Psoas muscle (tissue), 8 donors: ENCODE data around the gene PPP2R1B. TPM values are rescaled to one million over a fixed set of nuclear protein-coding genes. Genes with fewer than 3 reads are reported as not detected.

Experiments used
- ATAC-seq, 4 donors: fragments of 200-7000 bp; cut with Tn5 transposase; one replicate each; pipeline ENCODE4 v1.9.1; 2020; ENCODE audit warnings: moderate library complexity in 3 of 4, mild to moderate bottlenecking in 2 of 4
- DNase-seq, 2 donors: peaks; one replicate each; pipeline ENCODE4 v3.0.0-alpha.2; 2020
- H3K27ac ChIP-seq: fragments of 200-600 bp; one replicate; pipeline ENCODE4 v1.8.0; 2022
- H3K27me3 ChIP-seq, 3 donors: fragments of 200-600 bp in 1 of 3; one replicate each; pipeline versions ENCODE4 v1.6.1 to v1.8.0; 2013 to 2022; ENCODE audit warnings: low read length in 2 of 3, mild to moderate bottlenecking in 2 of 3, moderate library complexity in 1 of 3; ENCODE audit not compliant: insufficient read depth in 3 of 3
- H3K36me3 ChIP-seq, 2 donors: fragments of 200-600 bp in 1 of 2; one replicate each; pipeline versions ENCODE4 v1.6.1 to v1.8.0; 2013 to 2022; ENCODE audit warnings: low read depth in 1 of 2, mild to moderate bottlenecking in 1 of 2, moderate library complexity in 1 of 2; ENCODE audit not compliant: insufficient read depth in 1 of 2
- H3K4me1 ChIP-seq: fragments of 200-600 bp; one replicate; pipeline ENCODE4 v1.8.0; 2022
- H3K4me3 ChIP-seq: fragments of 200-600 bp; one replicate; pipeline ENCODE4 v1.8.0; 2022; ENCODE audit warnings: mild to moderate bottlenecking
- H3K9me3 ChIP-seq: fragments of 200-600 bp; one replicate; pipeline ENCODE4 v1.8.0; 2022
- CTCF ChIP-seq: fragments of 200-600 bp; IDR thresholded peaks from one replicate; pipeline ENCODE4 v1.8.0; 2022; ENCODE audit warnings: antibody characterized with exemption
- WGBS, 3 donors: extraction: QIAGEN DNeasy Blood & Tissue Kit; methylation state at CpG; one replicate each; pipeline versions ENCODE4 v1.1.6 to v1.1.7; 2013; 5-methylcytosine and 5-hydroxymethylcytosine counted together
- intact Hi-C, 2 donors: fragments of 100-400 bp; cut with DNase I; formaldehyde crosslinking; loops; one replicate each; pipeline versions ENCODE4 v1.11.0 to v1.14.2; 2022
- polyA plus RNA-seq, 3 donors: library from polyadenylated mRNA; stranded (reverse); fragments of 200-250 nt; gene quantifications; one replicate each; pipeline ENCODE4 v1.2.3, GENCODE V29; 2013
- total RNA-seq, 4 donors: library from RNA; stranded (reverse); fragmentation: NEBNext Ultra II Directional in 2 of 4; extraction: Animal tissue kit (Norgen Biotek cat#: 25700) in 2 of 4; gene quantifications; one replicate each; pipeline versions ENCODE4 v1.2.1 to v1.2.4, GENCODE V29; 2021 to 2023
- donor health status: healthy with polysubstance abuse.
- donor health status: DM: no; HTN: no; CAD: no; lungs with moderate emphysema.
- donor health status: Bipolar disorder and iron deficiency.
- donor health status: healthy.
- donor health status: DM: yes; HTN: yes; CAD: no.
- donor health status: DM: no; HTN: no; CAD: no.
- donor health status: DM: no; HTN: no; CAD: no.
- donor health status: DM: yes; HTN: yes; CAD: no.

PPP2R1B gene
- total and polyA plus RNA-seq, 7 donors = 6.6 to 18.8 (median 10.7) TPM

DNA sequence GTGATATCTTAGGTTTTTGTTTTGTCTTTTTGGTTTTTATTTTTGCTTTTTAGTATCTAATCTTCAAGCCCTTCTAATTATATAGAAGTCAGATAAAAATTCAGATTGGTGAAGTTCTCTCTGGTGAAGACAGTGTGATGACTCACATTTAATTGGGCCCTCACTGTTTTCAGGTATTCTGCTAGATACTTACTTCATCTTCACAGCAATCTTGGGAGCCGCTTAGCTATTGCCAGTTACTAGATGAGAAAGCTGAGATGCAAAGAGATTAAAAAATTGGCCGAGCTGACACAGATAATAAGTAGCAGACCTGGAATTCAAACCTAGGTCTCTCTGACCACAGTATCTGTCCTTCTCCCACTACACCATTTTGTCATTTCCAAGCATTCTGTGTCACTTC lies 75.0 kb downstream of the PPP2R1B start:
- 63 to 94% (median 81%) methylated on average over 2 of the region's 2 CpGs for WGBS, 3 donors
- peaks cover 21% of the 10 kb centered on the region for H3K4me1 ChIP-seq
- peaks cover 3 to 19% of the 10 kb centered on the region in 2 donors for H3K36me3 ChIP-seq
- ATAC-seq (no peak), DNase-seq (no peak)
- no peaks in the 10 kb centered on the region for H3K27me3 ChIP-seq
- H3K27ac ChIP-seq = no peak overlapping the region
- intact Hi-C loops = loop anchor here in 1 of 2 donors (10.0 kb wide), 1 partner anchor 86 kb away; the partner anchor contains the start of gene SIK2
- no peak overlapping the region for H3K4me3 ChIP-seq
- no peaks in the 10 kb centered on the region for H3K9me3 ChIP-seq
- TF ChIP-seq CTCF = no peak

GRCh38 chr11:111688013-111688412 lies 78.2 kb downstream of the PPP2R1B start:
- TF ChIP-seq CTCF = no peak
- DNase-seq = no peak
- H3K27ac ChIP-seq = no peak overlapping the region
- H3K4me3 ChIP-seq = no peak overlapping the region
- H3K4me1 ChIP-seq = no peaks in the 10 kb centered on the region
- intact Hi-C loops = no loop called here
- H3K36me3 ChIP-seq = peaks cover 3 to 29% of the 10 kb centered on the region in 2 donors
- 86 to 94% (median 87%) methylated on average over 7 of the region's 7 CpGs for WGBS, 3 donors
- no peaks in the 10 kb centered on the region for H3K9me3 ChIP-seq
- no peaks in the 10 kb centered on the region for H3K27me3 ChIP-seq
- ATAC-seq = no peak

- H3K36me3 ChIP-seq = peaks cover 3 to 26% of the 10 kb centered on the region in 2 donors
- no peak overlapping the region for H3K4me3 ChIP-seq
- WGBS, 3 donors = 92 to 98% (median 92%) methylated on average over 2 of the region's 2 CpGs
- H3K27ac ChIP-seq = no peak overlapping the region
- no peaks in the 10 kb centered on the region for H3K27me3 ChIP-seq
- TF ChIP-seq CTCF = no peak
- intact Hi-C loops = no loop called here
- no peak for ATAC-seq
- H3K4me1 ChIP-seq = peaks cover 14% of the 10 kb centered on the region
- no peak for DNase-seq
- H3K9me3 ChIP-seq = no peaks in the 10 kb centered on the region
Observed at GRCh38 chr11:111684251-111684650, 81.9 kb downstream of the PPP2R1B start.

DNA sequence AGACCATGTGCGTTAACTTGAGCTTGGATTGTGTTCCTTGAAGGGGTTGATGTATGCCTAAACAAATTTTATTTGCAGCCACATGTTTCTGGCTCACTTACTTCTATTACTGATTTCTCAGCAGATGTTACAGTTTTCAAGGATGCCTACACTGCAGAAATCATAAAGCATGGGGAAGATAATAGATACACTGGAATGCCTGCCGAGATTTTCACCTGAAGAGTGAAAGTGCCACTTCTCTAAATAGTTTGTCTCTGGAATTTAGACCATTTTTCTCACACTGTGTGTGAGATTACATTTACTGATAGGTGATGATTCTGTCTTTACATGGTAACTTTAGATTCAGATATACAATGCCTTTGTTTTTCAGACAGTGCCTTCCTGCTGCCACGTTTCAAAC lies 82.4 kb downstream of the PPP2R1B start:
- ATAC-seq (no peak), DNase-seq (no peak)
- intact Hi-C loops = no loop called here
- no peak overlapping the region for H3K4me3 ChIP-seq
- H3K27ac ChIP-seq = no peak overlapping the region
- H3K27me3 ChIP-seq = no peaks in the 10 kb centered on the region
- peaks cover 14% of the 10 kb centered on the region for H3K4me1 ChIP-seq
- TF ChIP-seq CTCF = no peak
- 90 to 95% (median 94%) methylated on average over 3 of the region's 3 CpGs for WGBS, 3 donors
- peaks cover 3 to 22% of the 10 kb centered on the region in 2 donors for H3K36me3 ChIP-seq
- no peaks in the 10 kb centered on the region for H3K9me3 ChIP-seq

DNA sequence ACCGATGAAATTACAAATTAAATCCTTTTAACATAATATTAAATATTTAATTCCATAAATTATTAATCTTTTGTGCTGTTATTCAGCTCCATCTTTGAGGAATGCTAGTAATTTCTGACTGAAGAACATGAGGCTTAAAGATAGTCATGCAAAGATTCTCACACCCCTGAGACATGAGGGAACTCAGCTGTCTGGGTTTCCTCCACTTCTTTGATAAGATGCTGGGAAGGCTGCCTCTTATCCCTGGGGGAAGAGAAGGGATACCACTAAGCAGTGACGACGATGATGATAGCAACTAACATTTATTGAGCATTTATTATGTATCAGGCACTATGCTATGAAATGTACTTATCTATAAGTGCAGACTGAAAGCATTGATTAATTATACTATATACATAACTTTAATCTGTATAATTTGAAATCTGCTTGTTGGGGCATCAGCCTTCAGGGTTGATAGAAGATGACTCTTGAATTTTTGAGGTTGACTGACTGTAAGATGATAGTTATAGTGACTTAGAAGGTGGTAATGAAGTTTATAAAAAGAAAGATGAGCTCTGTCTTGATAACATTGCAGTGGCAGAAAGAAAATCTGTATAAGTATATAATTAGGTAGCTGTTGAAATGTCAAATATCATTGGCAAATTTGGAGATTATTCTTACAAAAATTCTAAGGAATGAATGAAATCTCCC lies 85.6 kb downstream of the PPP2R1B start:
- H3K4me1 ChIP-seq = peaks cover 33% of the 10 kb centered on the region
- intact Hi-C loops = no loop called here
- TF ChIP-seq CTCF = no peak
- H3K27me3 ChIP-seq = no peaks in the 10 kb centered on the region
- peak in 2 of 4 donors; percentile 43 to 59 for ATAC-seq
- no peak overlapping the region for H3K4me3 ChIP-seq
- 89 to 94% (median 93%) methylated on average over 3 of the region's 3 CpGs for whole genome bisulfite sequencing, 3 donors
- peaks cover 3 to 13% of the 10 kb centered on the region in 2 donors for H3K36me3 ChIP-seq
- peak overlapping the region; percentile 34 for H3K27ac ChIP-seq
- H3K9me3 ChIP-seq = no peaks in the 10 kb centered on the region
- no peak for DNase-seq
